Esophagus muscularis mucosa (tissue), 4 donors: ENCODE measurements around the gene DAB2IP. TPM values are rescaled to one million over a fixed set of nuclear protein-coding genes. Genes with fewer than 3 reads are reported as not detected.
"Not testable (repeated sequence)": the region's sequence is repeated elsewhere in the genome, so short reads cannot be mapped to it uniquely, and the experiment has no call there.

Experiments used
- DNase-seq: peaks from one replicate; pipeline ENCODE4 v3.0.0-alpha.2; 2017; ENCODE audit errors: extremely low spot score
- H3K27ac ChIP-seq, 4 donors: fragments of 200-600 bp; sonication (generic); replicated peaks in 1 of 4; 1 replicate in 3 of 4; 2 replicates in 1 of 4; pipeline ENCODE4 v1.5.1; 2016 to 2019; ENCODE audit warnings: mild to moderate bottlenecking in 1 of 4
- H3K27me3 ChIP-seq, 4 donors: fragments of 200-600 bp; sonication (generic); one replicate each; pipeline versions ENCODE4 v1.5.1 to v1.6.0; 2016 to 2019
- H3K36me3 ChIP-seq, 4 donors: fragments of 200-600 bp; sonication (generic); one replicate each; pipeline ENCODE4 v1.5.1; 2016 to 2019
- H3K4me1 ChIP-seq, 4 donors: fragments of 200-600 bp; sonication (generic); one replicate each; pipeline ENCODE4 v1.5.1; 2016 to 2019
- H3K4me3 ChIP-seq, 4 donors: fragments of 200-600 bp; sonication (generic); 1 replicate in 2 of 4; 2 replicates in 2 of 4; pipeline ENCODE4 v1.5.1; 2016 to 2019; ENCODE audit warnings: mild to moderate bottlenecking in 4 of 4, moderate library complexity in 1 of 4
- H3K9me3 ChIP-seq, 4 donors: fragments of 200-600 bp; sonication (generic); 1 replicate in 3 of 4; 2 replicates in 1 of 4; pipeline ENCODE4 v1.5.1; 2016 to 2019
- EP300 ChIP-seq: sonication (generic); formaldehyde crosslinking; IDR thresholded peaks from one replicate; pipeline ENCODE4 v1.6.1; 2017; ENCODE audit warnings: antibody characterized with exemption
- POLR2A ChIP-seq: fragments of 450-650 bp; IDR thresholded peaks from one replicate; pipeline ENCODE4 v1.6.1; 2017; ENCODE audit warnings: antibody characterized with exemption, moderate library complexity, mild to moderate bottlenecking, low read depth
- POLR2AphosphoS5 ChIP-seq, 2 donors: sonication (generic); formaldehyde crosslinking; IDR thresholded peaks; one replicate each; pipeline ENCODE4 v1.6.1; 2017; ENCODE audit warnings: antibody characterized with exemption in 2 of 2
- WGBS: methylation state at CpG from one replicate; pipeline ENCODE4 v1.1.5; 2018; 5-methylcytosine and 5-hydroxymethylcytosine counted together
- intact Hi-C: fragments of 100-400 bp; cut with DNase I; formaldehyde crosslinking; loops from one replicate; pipeline ENCODE4 v1.15.1; 2023
- total RNA-seq, 4 donors: library from RNA; depleted of rRNA; stranded (reverse); fragments of >200 nt; gene quantifications; one replicate each; pipeline versions ENCODE4 v1.1.0 to v1.2.1, GENCODE V29; 2016
- TF ChIP-seq, protein P1 (sequence below), 3 experiments: fragments of 200-600 bp in 2 of 3; fragments of 450-650 bp in 1 of 3; sonication (generic) in 2 of 3; IDR thresholded peaks; one replicate each; pipeline ENCODE4 v1.5.1; 2017 to 2019; ENCODE audit warnings: antibody characterized with exemption in 3 of 3, mild to moderate bottlenecking in 2 of 3, moderate library complexity in 1 of 3

The DAB2IP gene
- total RNA-seq, 4 donors from 2014 or later: 41.7 to 102 (median 62.4) TPM

GRCh38 chr9:121738411-121738810, 87.0 kb downstream of the DAB2IP start:
- no peak for TF ChIP-seq EP300
- H3K36me3 ChIP-seq: no peaks in the 10 kb centered on the region
- peaks cover 89 to 97% (median 92%) of the 10 kb centered on the region in 4 donors for H3K4me1 ChIP-seq
- intact Hi-C loops: no loop called here
- H3K27me3 ChIP-seq: no peaks in the 10 kb centered on the region
- DNase-seq: no peak
- peak overlapping the region; percentile 92 to 94 (median 94) for H3K27ac ChIP-seq
- WGBS: 33% methylated on average over 2 of the region's 2 CpGs
- H3K4me3 ChIP-seq: no peak overlapping the region
- no peaks in the 10 kb centered on the region for H3K9me3 ChIP-seq

DNA sequence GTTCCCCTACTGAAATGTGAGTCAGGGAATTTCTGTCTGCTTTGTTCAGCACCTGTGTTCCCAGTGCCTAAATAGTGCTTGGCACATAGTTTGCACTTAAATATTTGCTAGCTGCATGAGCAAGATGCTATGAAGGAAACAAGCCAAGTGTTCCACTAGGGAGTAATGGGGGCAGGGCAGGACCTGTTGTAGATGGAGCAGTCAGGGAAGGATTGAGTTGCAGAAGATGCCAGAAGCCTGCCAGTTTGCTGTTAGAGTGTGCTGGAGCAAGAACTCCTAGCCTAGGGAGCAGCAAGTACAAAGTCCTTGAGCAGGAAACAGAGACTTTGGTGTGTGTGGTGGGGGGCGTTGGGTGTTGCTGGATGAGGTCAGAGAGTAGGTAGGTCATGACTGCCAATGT, 87.5 kb downstream of the DAB2IP start:
- peak overlapping the region; percentile 92 to 94 (median 94) for H3K27ac ChIP-seq
- intact Hi-C loops: no loop called here
- no peaks in the 10 kb centered on the region for H3K36me3 ChIP-seq
- peak overlapping the region in 2 of 4 donors; percentile 4 to 6 for H3K4me3 ChIP-seq
- TF ChIP-seq POLR2AphosphoS5 (IDR thresholded peaks at IDR 0.05) (peak; percentile 56 to 72), POLR2A (no peak)
- peaks cover 89 to 98% (median 96%) of the 10 kb centered on the region in 4 donors for H3K4me1 ChIP-seq
- no peak for DNase-seq
- no peaks in the 10 kb centered on the region for H3K27me3 ChIP-seq
- H3K9me3 ChIP-seq: no peaks in the 10 kb centered on the region
- 50% methylated on average over 1 of the region's 1 CpG for WGBS

- H3K4me3 ChIP-seq: no peak overlapping the region
- peak overlapping the region; percentile 92 to 94 (median 94) for H3K27ac ChIP-seq
- intact Hi-C loops: no loop called here
- peaks cover 92 to 100% (median 99%) of the 10 kb centered on the region in 4 donors for H3K4me1 ChIP-seq
- no peaks in the 10 kb centered on the region for H3K36me3 ChIP-seq
- no peaks in the 10 kb centered on the region for H3K27me3 ChIP-seq
- no peak for TF ChIP-seq EP300
- TF ChIP-seq, protein P1, sequence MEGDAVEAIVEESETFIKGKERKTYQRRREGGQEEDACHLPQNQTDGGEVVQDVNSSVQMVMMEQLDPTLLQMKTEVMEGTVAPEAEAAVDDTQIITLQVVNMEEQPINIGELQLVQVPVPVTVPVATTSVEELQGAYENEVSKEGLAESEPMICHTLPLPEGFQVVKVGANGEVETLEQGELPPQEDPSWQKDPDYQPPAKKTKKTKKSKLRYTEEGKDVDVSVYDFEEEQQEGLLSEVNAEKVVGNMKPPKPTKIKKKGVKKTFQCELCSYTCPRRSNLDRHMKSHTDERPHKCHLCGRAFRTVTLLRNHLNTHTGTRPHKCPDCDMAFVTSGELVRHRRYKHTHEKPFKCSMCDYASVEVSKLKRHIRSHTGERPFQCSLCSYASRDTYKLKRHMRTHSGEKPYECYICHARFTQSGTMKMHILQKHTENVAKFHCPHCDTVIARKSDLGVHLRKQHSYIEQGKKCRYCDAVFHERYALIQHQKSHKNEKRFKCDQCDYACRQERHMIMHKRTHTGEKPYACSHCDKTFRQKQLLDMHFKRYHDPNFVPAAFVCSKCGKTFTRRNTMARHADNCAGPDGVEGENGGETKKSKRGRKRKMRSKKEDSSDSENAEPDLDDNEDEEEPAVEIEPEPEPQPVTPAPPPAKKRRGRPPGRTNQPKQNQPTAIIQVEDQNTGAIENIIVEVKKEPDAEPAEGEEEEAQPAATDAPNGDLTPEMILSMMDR (IDR thresholded peaks at IDR 0.05): no peak
- TF ChIP-seq POLR2A: no peak
- no peak for TF ChIP-seq POLR2AphosphoS5 (IDR thresholded peaks at IDR 0.05)
- no peak for DNase-seq
- 55% methylated on average over 7 of the region's 7 CpGs for WGBS
- no peaks in the 10 kb centered on the region for H3K9me3 ChIP-seq
Measured at GRCh38 chr9:121739971-121740370, 88.5 kb downstream of the DAB2IP start.

- WGBS: 45% methylated on average over 8 of the region's 10 CpGs
- H3K36me3 ChIP-seq: no peaks in the 10 kb centered on the region
- TF ChIP-seq POLR2A (no peak), POLR2AphosphoS5 (IDR thresholded peaks at IDR 0.05) (peak in 1 of 2 donors; percentile 47), EP300 (no peak)
- TF ChIP-seq, protein P1 (IDR thresholded peaks at IDR 0.05): no peak
- DNase-seq: no peak
- no peaks in the 10 kb centered on the region for H3K9me3 ChIP-seq
- H3K4me1 ChIP-seq: peaks cover 94 to 100% (median 99%) of the 10 kb centered on the region in 4 donors
- H3K27ac ChIP-seq: peak overlapping the region; percentile 92 to 94 (median 94)
- H3K27me3 ChIP-seq: no peaks in the 10 kb centered on the region
- H3K4me3 ChIP-seq: no peak overlapping the region
- intact Hi-C loops: no loop called here
Measured at GRCh38 chr9:121741228-121741918, 89.9 kb downstream of the DAB2IP start.

GRCh38 chr9:121741919-121742283, 90.5 kb downstream of the DAB2IP start:
- DNase-seq, H3K9me3 ChIP-seq, intact Hi-C loops, H3K4me3 ChIP-seq, H3K36me3 ChIP-seq, H3K27me3 ChIP-seq: not testable (repeated sequence)
- 67% methylated on average over 4 of the region's 4 CpGs for WGBS
- peak overlapping the region; percentile 92 to 94 (median 94) for H3K27ac ChIP-seq
- peaks cover 94 to 100% (median 99%) of the 10 kb centered on the region in 4 donors for H3K4me1 ChIP-seq

GRCh38 chr9:121742923-121743322, 91.5 kb downstream of the DAB2IP start:
- no peaks in the 10 kb centered on the region for H3K36me3 ChIP-seq
- peak overlapping the region; percentile 57 to 71 (median 63) for H3K4me3 ChIP-seq
- no peaks in the 10 kb centered on the region for H3K27me3 ChIP-seq
- H3K9me3 ChIP-seq: no peaks in the 10 kb centered on the region
- H3K27ac ChIP-seq: peak overlapping the region; percentile 92 to 94 (median 94)
- peaks cover 89 to 100% (median 99%) of the 10 kb centered on the region in 4 donors for H3K4me1 ChIP-seq
- TF ChIP-seq POLR2AphosphoS5 (IDR thresholded peaks at IDR 0.05) (no peak), POLR2A (no peak)
- TF ChIP-seq, protein P1 (IDR thresholded peaks at IDR 0.05): no peak
- no peak for DNase-seq
- intact Hi-C loops: no loop called here
- 29% methylated on average over 3 of the region's 3 CpGs for WGBS
